B cell (primary cell): ENCODE measurements around the gene UPK2. TPM values are rescaled to one million over a fixed set of nuclear protein-coding genes. Genes with fewer than 3 reads are reported as not detected.

Experiments
- ATAC-seq: fragments of 200-7000 bp; cut with Tn5 transposase; one replicate; pipeline ENCODE4 v1.10.0; 2021; ENCODE audit warnings: low read depth, mild to moderate bottlenecking, moderate number of reproducible peaks, moderate library complexity
- CTCF ChIA-PET: fragments of 350-600 bp; sonication (Branson Sonifier 250); formaldehyde crosslinking; loops from one replicate; lab custom pipeline; 2021; ENCODE audit warnings: antibody characterized with exemption, inconsistent platforms; lab: Charles Lee
- POLR2A ChIA-PET: fragments of 350-600 bp; sonication (Branson Sonifier 250); formaldehyde crosslinking; loops from one replicate; lab custom pipeline; 2021; ENCODE audit warnings: antibody characterized with exemption; lab: Charles Lee
- DNase-seq: peaks from one replicate; pipeline ENCODE4 v3.0.0; 2013
- H2AFZ ChIP-seq: 2 replicates; pipeline ENCODE4 v1.6.1; 2012; ENCODE audit warnings: mild to moderate bottlenecking, low read depth, low read length; ENCODE audit not compliant: insufficient read depth, poor library complexity, severe bottlenecking
- H3K27ac ChIP-seq, 2 donors: 1 replicate in 1 of 2; 2 replicates in 1 of 2; pipeline ENCODE4 v1.5.1; 2012 to 2013; ENCODE audit warnings: low read length in 2 of 2, mild to moderate bottlenecking in 2 of 2, moderate library complexity in 1 of 2
- H3K27me3 ChIP-seq, 4 experiments: fragments of 200-600 bp in 1 of 4; sonication (generic) in 1 of 4; replicated peaks in 1 of 4; 1 replicate in 2 of 4; 2 replicates in 2 of 4; pipeline versions ENCODE4 v1.6.1 to v1.7.0; 2013 to 2016; ENCODE audit warnings: low read length in 3 of 4, mild to moderate bottlenecking in 2 of 4, mixed read lengths in 1 of 4, moderate library complexity in 1 of 4; ENCODE audit not compliant: insufficient read depth in 4 of 4, control insufficient read depth in 3 of 4; ENCODE audit errors: control extremely low read depth in 1 of 4
- H3K36me3 ChIP-seq, 2 experiments: replicated peaks in 1 of 2; 1 replicate in 1 of 2; 2 replicates in 1 of 2; pipeline versions ENCODE4 v1.6.1 to v1.7.1; 2013; ENCODE audit warnings: low read length in 1 of 2; ENCODE audit not compliant: insufficient read depth in 2 of 2, control insufficient read depth in 1 of 2; ENCODE audit errors: control extremely low read depth in 1 of 2, extremely low read depth in 1 of 2
- H3K4me1 ChIP-seq, 2 donors: fragments of 200-600 bp in 1 of 2; sonication (generic) in 1 of 2; 1 replicate in 1 of 2; 2 replicates in 1 of 2; pipeline versions ENCODE4 v1.5.1 to v1.6.1; 2013 to 2017; ENCODE audit warnings: low read length in 2 of 2; ENCODE audit not compliant: control insufficient read depth in 2 of 2, insufficient read depth in 2 of 2
- H3K4me2 ChIP-seq: replicated peaks from 2 replicates; pipeline ENCODE3; 2012; ENCODE audit warnings: mild to moderate bottlenecking, low read depth, low read length; ENCODE audit not compliant: poor library complexity, severe bottlenecking
- H3K4me3 ChIP-seq, 5 experiments: fragments of 200-600 bp in 1 of 5; sonication (generic) in 1 of 5; 1 replicate in 3 of 5; 2 replicates in 2 of 5; pipeline versions ENCODE4 v1.5.1 to v1.7.0; 2011 to 2016; ENCODE audit warnings: low read length in 4 of 5, mild to moderate bottlenecking in 4 of 5, low read depth in 2 of 5, control low read depth in 1 of 5, moderate library complexity in 1 of 5; ENCODE audit not compliant: insufficient read depth in 1 of 5; ENCODE audit errors: control extremely low read depth in 1 of 5, extremely low read depth in 1 of 5
- H3K79me2 ChIP-seq: fragments of 200-600 bp; sonication (generic); one replicate; pipeline ENCODE4 v1.6.0; 2016; ENCODE audit warnings: low read length; ENCODE audit not compliant: control insufficient read depth, insufficient read depth
- H3K9ac ChIP-seq: fragments of 200-600 bp; sonication (generic); 2 replicates; pipeline ENCODE4 v1.6.1; 2017; ENCODE audit warnings: mild to moderate bottlenecking, low read length, moderate library complexity
- H3K9me3 ChIP-seq, 3 donors: one replicate each; pipeline versions ENCODE4 v1.6.1 to v1.7.1; 2013; ENCODE audit warnings: low read length in 2 of 3; ENCODE audit not compliant: control insufficient read depth in 2 of 3, insufficient read depth in 1 of 3; ENCODE audit errors: control extremely low read depth in 1 of 3
- H4K20me1 ChIP-seq: 2 replicates; pipeline ENCODE4 v1.6.0; 2012; ENCODE audit warnings: mild to moderate bottlenecking, low read length; ENCODE audit not compliant: insufficient read depth, control insufficient read depth, poor library complexity, severe bottlenecking
- H3K27ac Mint-ChIP-seq: one replicate; pipeline ENCODE4 v1.8.0; 2021; ENCODE audit warnings: mixed read lengths
- H3K27me3 Mint-ChIP-seq: one replicate; pipeline ENCODE4 v1.8.0; 2021; ENCODE audit warnings: mixed read lengths
- H3K4me1 Mint-ChIP-seq: one replicate; pipeline ENCODE4 v1.8.0; 2021; ENCODE audit warnings: mixed read lengths
- H3K4me3 Mint-ChIP-seq: one replicate; pipeline ENCODE4 v1.8.0; 2021; ENCODE audit warnings: mixed read lengths
- H3K9me3 Mint-ChIP-seq: one replicate; pipeline ENCODE4 v1.8.0; 2022; ENCODE audit warnings: mixed read lengths; ENCODE audit not compliant: insufficient read depth
- EZH2 ChIP-seq: IDR thresholded peaks from 2 replicates; pipeline ENCODE4 v1.6.1; 2012; ENCODE audit warnings: borderline replicate concordance, low read depth, mild to moderate bottlenecking, moderate library complexity, low read length; ENCODE audit not compliant: insufficient read depth, poor library complexity, severe bottlenecking
- WGBS: methylation state at CpG from one replicate; pipeline ENCODE4 v1.1.5; 2013; ENCODE audit warnings: missing lambda C conversion rate; ENCODE audit not compliant: insufficient coverage; 5-methylcytosine and 5-hydroxymethylcytosine counted together
- intact Hi-C: fragments of 100-400 bp; cut with micrococcal nuclease; formaldehyde crosslinking; loops from one replicate; pipeline ENCODE4 v1.10.0; 2022
- polyA plus RNA-seq: library from polyadenylated mRNA; depleted of rRNA; stranded (reverse); fragments of >200 nt; gene quantifications from 2 replicates; pipeline ENCODE4 v1.2.3, GENCODE V29; 2012
- total RNA-seq, 2 donors: library from RNA; stranded (reverse); fragments of 120-200 nt in 1 of 2; gene quantifications; 1 replicate in 1 of 2; 2 replicates in 1 of 2; pipeline versions ENCODE4 v1.2.3 to v1.2.4, GENCODE V29; 2013 to 2022
- TF ChIP-seq, protein P1 (sequence below): fragments of 200-600 bp; IDR thresholded peaks from one replicate; pipeline ENCODE4 v1.8.0; 2022; ENCODE audit warnings: antibody characterized with exemption, mild to moderate bottlenecking

The UPK2 gene
- total and polyA plus RNA-seq, 2 donors (not counting 1 experiment from before 2014, with no cell fraction given), result 0.43 TPM; not detected in 1

DNA sequence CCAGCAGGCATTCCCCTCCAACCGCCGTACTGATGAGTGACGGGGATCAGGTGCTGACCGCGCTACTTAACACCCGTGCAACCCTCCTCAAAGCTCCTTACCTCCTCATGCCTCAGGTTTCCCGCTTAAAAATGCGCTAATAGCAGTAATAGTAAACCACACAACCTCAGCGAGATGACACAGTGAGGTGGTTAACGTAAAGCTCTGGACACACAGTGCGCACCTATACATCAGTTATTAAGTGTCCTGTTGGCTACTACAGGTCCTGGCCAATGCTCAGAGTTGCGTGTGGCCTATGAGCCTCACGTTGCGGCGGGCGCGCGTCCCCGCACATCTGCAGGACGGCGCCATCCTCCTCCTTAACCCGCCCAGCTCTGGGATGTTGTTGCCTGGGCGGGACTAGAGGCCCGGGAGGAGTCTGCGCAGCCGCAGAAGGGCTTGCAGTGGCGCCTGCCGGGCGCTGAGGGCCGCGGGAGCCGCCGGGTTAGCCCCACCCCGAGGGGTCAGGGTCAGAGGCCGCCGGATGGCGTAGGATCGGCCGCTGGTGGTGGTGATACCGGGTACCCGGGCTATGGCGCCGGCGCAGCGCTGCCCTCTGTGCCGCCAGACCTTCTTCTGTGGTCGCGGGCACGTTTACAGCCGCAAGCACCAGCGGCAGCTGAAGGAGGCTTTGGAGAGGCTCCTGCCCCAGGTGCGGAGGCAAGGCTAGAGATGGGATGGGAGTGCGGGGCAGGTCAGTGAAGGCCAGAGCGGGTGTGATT lies 41.7 kb downstream of the UPK2 start, which contains the start of gene CENATAC:
Gene CENATAC (plus strand): TSS at position 512 of the 761 bp plus-strand sequence. CDS start 60 bp downstream, at position 572.
- intact Hi-C loops, result loop anchor here (1.0 to 5.0 kb wide), 5 partner anchors 20 to 426 kb away; partner anchors contain the start of genes ARCN1, HYOU1, RPS25 and SLC37A4
- Histone ChIP-seq H3K4me2 (peak within 1 kb of the TSS; percentile 90), H3K27me3 (no peaks in the 10 kb centered on the region), H3K9ac (peak within 1 kb of the TSS; percentile 88), H3K4me1 (peaks cover 17 to 22% of the 10 kb centered on the region in 2 donors), H2AFZ (peak within 1 kb of the TSS; percentile 90), H3K36me3 (peaks cover 3 to 18% of the 10 kb centered on the region in 2 experiments), H4K20me1 (no peaks in the 10 kb centered on the region), H3K79me2 (peaks cover 35% of the 10 kb centered on the region), H3K27ac (peak within 1 kb of the TSS; percentile 52 to 77), H3K4me3 (peak within 1 kb of the TSS; percentile 76 to 90 (median 82)), H3K9me3 (no peaks in the 10 kb centered on the region)
- ChIA-PET POLR2A (interaction anchor here (1.0 to 1.2 kb wide), 6 partner anchors 15 to 1853 kb away, joined by 3 to 14 read pairs (median 4); partner anchors contain the start of genes CBL, RPS25 and TRAPPC4), CTCF (interaction anchor here (1.0 to 2.3 kb wide), 3 partner anchors 20 to 262 kb away, joined by 3 to 8 read pairs (median 3); partner anchors contain the start of genes RPS25 and TRAPPC4)
- TF ChIP-seq, protein P1, sequence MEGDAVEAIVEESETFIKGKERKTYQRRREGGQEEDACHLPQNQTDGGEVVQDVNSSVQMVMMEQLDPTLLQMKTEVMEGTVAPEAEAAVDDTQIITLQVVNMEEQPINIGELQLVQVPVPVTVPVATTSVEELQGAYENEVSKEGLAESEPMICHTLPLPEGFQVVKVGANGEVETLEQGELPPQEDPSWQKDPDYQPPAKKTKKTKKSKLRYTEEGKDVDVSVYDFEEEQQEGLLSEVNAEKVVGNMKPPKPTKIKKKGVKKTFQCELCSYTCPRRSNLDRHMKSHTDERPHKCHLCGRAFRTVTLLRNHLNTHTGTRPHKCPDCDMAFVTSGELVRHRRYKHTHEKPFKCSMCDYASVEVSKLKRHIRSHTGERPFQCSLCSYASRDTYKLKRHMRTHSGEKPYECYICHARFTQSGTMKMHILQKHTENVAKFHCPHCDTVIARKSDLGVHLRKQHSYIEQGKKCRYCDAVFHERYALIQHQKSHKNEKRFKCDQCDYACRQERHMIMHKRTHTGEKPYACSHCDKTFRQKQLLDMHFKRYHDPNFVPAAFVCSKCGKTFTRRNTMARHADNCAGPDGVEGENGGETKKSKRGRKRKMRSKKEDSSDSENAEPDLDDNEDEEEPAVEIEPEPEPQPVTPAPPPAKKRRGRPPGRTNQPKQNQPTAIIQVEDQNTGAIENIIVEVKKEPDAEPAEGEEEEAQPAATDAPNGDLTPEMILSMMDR, result no peak
- no peak for TF ChIP-seq EZH2
- under 1% methylated on average over 53 of the region's 54 CpGs for WGBS
- Mint-ChIP-seq H3K9me3 (no peaks in the 10 kb centered on the region), H3K27ac (peak within 1 kb of the TSS; percentile 94), H3K4me3 (peak within 1 kb of the TSS; percentile 99), H3K27me3 (no peaks in the 10 kb centered on the region), H3K4me1 (peaks cover 35% of the 10 kb centered on the region)
- peak; percentile 95 for ATAC-seq
- DNase-seq, result peak; percentile 94
